ENCODE data around the gene THUMPD3. TPM values are rescaled to one million over a fixed set of nuclear protein-coding genes. Genes with fewer than 3 reads are reported as not detected.

The THUMPD3 gene
- total RNA-seq, 1 experiment from 2014 or later, result 21.1 TPM

- DNase-seq (ENCODE audit: low spot score), result peak; percentile 89
Measured at GRCh38 chr3:9396632-9397331, 33.9 kb downstream of the THUMPD3 start.

DNA sequence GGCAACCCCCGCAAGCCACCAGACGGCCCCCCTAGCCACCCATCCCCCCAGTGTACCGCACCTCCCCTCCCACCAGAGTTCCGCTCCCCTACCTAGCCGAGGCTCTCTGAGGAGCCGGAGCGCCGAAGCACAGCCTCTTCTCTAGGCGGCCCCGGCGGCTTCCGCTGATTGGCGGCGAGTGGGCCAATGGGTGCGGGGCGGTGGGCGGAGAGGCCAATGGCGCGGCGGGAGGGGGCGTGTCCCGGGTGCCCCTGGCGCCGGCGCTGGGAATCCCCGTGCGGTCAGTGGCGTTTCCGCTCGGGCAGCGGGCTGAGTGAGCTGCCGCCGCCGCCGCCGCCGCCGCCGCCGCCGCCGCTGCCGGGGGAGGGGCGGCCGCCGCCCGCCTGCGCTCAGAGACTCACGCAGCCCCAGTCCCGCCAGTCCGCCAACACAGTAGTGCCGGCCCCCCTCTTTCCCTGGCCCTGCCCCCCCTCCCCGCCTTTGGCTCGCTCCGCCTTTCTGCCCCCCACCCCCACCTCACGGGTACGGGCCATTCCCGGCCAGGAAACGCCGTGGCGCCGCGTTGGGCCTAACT is 34.6 kb downstream of the THUMPD3 start, which contains the start of gene SETD5:
Gene SETD5 (plus strand): TSS at position 284 of the 574 bp plus-strand sequence. CDS start 31,324 bp downstream, outside the sequence.
- peak; percentile 91 for DNase-seq (ENCODE audit: low spot score)

GRCh38 chr3:9397906-9398699 is 35.2 kb downstream of the THUMPD3 start:
- DNase-seq (ENCODE audit: low spot score), result peak; percentile 46

- DNase-seq (ENCODE audit: low spot score), result peak; percentile 49
Measured at GRCh38 chr3:9398700-9399336, 36.0 kb downstream of the THUMPD3 start.

- DNase-seq (ENCODE audit: low spot score), result no peak
Measured at GRCh38 chr3:9399337-9399703, 36.5 kb downstream of the THUMPD3 start.

GRCh38 chr3:9399746-9400145 is 36.9 kb downstream of the THUMPD3 start:
- peak; percentile 44 for DNase-seq (ENCODE audit: low spot score)

- DNase-seq (ENCODE audit: low spot score), result peak; percentile 4
Measured at GRCh38 chr3:9400616-9401015, 37.8 kb downstream of the THUMPD3 start.

DNA sequence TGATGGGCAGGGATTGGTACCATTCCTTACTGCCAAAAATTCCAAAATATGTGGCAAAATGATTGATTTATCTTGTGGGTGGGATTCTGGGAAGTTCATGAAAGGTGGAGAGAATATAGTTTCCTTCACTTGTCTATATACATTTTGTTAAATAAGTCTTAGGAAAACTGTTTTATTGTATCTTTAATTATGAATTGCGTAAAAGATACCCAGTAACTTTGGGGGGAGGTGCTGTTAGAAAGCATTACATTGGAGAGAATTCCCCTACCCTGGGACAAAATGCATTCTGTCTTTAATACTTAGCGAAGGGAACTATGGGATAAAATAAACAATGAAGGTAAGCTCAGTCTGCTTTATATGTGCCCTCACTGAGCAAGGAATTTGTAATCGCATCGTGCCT is 39.1 kb downstream of the THUMPD3 start:
- DNase-seq (ENCODE audit: low spot score), result no peak

- DNase-seq (ENCODE audit: low spot score), result peak; percentile 38
Measured at GRCh38 chr3:9402410-9403228, 39.8 kb downstream of the THUMPD3 start.

GRCh38 chr3:9403463-9403862 is 40.6 kb downstream of the THUMPD3 start:
- DNase-seq (ENCODE audit: low spot score), result no peak

GRCh38 chr3:9404680-9405079 is 41.8 kb downstream of the THUMPD3 start:
- peak; percentile 52 for DNase-seq (ENCODE audit: low spot score)

DNA sequence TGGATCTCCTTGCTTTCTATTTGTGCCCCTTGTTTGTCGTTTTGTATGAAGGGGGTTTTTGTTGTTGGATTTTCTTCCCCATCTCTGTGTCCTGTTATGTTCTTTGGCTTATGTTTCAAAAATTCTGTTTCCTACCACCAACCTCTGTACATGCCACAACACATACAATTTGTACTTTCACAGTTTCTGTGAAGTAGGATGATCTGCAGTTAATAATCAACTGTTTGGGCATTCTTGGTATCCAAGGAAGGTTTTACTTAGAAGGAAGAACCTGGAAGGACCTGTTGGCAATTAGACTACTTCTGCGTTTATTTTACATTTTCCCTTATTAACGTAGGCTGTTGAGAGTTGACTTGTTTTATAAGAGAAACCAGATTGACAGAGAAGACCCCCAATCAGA is 42.9 kb downstream of the THUMPD3 start:
- DNase-seq (ENCODE audit: low spot score), result peak; percentile 8

GRCh38 chr3:9406856-9407626 is 44.2 kb downstream of the THUMPD3 start:
- DNase-seq (ENCODE audit: low spot score), result no peak

- DNase-seq (ENCODE audit: low spot score), result no peak
Measured at GRCh38 chr3:9408061-9408460, 45.2 kb downstream of the THUMPD3 start.

- DNase-seq (ENCODE audit: low spot score), result no peak
Measured at GRCh38 chr3:9408546-9408945, 45.7 kb downstream of the THUMPD3 start.

DNA sequence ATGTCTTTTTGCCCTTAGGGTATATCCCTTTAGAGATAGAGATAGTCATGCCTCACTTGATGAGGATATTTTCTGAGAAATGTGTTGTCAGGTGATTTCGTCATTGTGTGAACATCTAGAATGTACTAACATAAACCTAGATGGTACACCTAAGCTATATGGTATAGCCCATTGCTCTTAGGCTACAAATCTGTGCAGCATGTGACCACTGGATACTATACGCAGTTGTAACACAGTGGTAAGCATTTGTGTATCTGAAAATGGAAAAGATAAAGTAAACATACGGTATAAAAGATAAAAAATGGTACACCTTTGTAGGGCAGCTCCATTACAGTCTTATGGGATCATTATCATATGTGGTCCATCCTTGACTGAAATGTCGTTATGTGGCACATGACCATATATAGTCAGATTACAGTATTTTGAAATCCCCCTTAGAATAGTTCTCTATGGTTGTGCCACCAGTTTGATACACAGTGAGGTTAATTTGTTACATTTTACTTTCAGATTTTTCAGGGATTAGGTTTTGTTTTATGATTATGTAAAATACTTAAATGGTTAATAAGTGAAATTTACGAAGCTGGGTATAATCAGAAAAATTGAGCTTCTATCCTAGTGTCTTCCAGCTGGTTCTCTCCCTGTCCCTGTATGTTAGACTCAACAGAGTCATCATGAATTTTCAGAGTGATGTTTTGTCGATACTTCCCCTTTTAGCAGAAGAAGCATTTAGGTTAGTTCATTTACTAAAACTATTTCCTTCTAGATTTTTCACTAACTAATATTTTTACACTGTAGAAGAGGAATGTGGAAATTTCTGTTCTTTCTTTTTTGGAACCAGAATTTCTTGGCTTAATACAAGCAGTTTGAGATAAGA is 47.4 kb downstream of the THUMPD3 start:
- DNase-seq (ENCODE audit: low spot score), result no peak

DNA sequence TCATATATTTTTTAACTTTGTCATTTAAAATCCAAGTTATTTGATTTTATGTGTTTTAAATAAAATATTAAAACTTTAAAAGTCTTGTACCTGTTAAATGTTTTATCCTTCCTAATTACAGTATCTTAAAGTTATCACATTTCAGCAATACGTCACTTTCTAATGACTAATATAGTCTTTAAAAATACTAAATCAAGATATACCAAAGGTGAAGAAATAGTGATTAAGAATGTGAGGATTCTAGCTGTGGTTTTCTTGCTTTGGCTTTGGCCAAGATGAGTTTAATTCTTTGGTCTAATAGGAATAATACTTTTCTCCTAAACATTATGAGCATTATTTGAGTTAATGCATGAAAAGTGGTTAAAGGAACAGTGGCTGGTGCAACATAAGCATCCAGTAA is 48.4 kb downstream of the THUMPD3 start:
- DNase-seq (ENCODE audit: low spot score), result no peak

GRCh38 chr3:9412293-9412692 is 49.4 kb downstream of the THUMPD3 start:
- no peak for DNase-seq (ENCODE audit: low spot score)

- DNase-seq (ENCODE audit: low spot score), result no peak
Measured at GRCh38 chr3:9414826-9415225, 52.0 kb downstream of the THUMPD3 start.

All from HT-29 (cell line).